Activated CD4-positive, alpha-beta T cell treated with anti-CD3 and anti-CD28 coated beads, Interleukin-10, Interleukin-2, amounts not matched to agents 100 ng/mL and 50 ng/mL, durations not matched to agents 16 hours and 8 hours (primary cell): ENCODE measurements around the gene PARVA.

Experiments used
- DNase-seq: peaks from one replicate; pipeline ENCODE4 v3.0.0-alpha.2; 2020

Gene PARVA

DNA sequence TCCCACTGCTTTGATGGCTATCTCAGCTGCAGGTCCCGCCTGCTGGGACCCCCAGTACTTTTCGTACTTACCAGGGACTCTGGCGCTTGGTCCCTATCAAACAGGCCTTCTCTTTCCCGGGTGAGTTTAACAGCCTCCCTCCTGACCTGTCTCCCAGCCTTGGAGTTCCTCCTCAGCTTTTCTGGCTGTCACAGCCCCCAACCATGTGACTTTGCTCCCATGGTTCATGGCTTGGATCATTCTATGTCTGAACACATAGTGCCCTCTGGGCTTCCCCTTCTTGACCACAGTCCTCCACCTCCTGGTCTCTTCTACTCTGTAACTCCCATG is 56.9 kb downstream of the PARVA start:
- DNase-seq = no peak

DNA sequence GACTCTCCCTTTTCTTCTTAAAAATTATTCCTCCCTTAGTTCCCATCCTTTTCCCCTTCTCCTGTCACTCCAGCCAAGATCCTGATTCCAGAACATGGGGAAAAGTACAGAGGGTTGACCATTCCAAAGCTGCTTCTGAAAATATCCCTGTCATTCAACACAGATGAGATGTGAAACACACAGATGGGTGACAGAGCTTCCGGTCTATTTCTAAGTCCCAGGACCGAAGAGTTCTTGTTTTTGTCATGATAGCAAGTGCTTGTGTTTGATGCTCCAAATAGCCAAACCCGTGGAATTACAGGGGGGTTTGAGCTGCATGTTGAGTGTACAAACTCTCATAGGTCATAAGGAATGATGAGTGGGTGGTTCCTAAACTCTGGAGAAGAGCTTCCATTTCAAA is 57.9 kb downstream of the PARVA start:
- DNase-seq = no peak

DNA sequence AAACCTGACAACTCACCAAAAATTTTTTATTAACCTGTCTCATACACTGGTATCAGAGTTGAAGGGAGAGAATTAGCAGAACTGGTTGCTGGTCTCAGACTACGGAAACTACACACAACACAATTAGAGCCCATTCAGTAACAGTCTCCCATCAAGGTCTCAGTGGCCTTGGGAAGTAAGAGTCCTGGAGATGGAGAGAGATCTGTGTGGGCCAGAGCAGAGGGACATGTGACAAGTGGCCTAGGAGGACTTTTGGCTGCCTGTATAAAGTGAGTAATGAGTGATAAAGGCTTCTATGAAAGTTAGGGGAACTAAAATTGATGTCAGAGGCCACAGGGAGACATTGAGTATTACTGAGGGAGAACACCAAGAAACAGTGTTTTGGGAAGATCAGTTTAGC is 58.9 kb downstream of the PARVA start:
- no peak for DNase-seq

DNA sequence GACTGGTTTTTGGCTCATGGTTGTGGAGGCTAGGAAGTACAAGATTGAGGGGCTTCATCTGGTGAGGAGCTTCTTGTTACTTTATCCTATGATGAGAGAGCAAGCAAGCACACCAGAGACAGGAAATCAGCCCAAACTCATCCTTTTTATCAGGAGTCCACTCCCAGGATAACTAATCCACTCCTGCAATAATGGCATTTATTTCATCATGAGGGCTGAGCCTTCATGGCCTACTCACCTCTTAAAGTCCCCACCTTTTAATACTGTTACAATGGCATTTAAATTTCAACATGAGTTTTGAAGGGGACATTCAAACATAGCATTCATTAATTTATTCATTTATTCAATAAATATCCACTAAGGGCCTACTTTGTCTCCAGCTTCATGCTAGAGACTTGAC is 60.9 kb downstream of the PARVA start:
- DNase-seq = no peak

DNA sequence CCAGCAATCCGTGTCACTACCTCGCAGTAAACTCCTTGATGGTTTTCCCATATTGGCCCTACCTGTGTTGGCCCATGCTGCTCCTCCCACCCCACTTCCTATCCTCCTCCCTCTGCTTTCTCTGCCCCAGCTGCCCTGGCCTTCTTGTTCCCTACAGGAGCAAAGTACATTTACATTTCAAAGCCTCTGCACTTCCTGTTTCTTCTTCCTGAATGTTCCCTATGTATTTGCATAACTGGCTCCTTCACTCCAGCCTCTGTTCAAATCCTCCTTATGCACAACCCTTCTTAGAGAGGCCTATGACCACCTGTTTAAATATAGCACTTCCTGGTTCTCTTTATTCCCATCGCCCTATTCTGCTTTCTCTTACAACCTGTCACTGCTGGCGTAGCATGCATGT is 62.2 kb downstream of the PARVA start:
- no peak for DNase-seq

DNA sequence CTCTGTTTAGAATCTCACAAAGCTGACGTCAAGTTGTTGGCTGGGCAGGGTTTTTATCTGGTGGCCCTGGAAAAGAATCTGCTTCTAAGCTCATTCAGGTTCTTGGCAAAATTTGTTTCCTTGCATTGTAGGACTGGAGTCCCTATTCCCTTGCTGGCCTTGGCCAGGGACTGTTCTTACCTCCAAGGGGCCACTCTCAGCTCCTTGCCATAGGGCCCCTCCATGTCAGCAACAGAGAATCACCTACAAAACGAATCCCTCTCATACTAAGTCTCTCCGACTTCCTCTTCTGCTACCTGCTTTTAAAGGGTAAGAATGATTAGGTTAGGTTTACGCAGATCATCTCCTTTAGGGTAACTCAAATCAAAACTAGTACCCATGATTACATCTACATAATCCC is 63.2 kb downstream of the PARVA start:
- DNase-seq = no peak

DNA sequence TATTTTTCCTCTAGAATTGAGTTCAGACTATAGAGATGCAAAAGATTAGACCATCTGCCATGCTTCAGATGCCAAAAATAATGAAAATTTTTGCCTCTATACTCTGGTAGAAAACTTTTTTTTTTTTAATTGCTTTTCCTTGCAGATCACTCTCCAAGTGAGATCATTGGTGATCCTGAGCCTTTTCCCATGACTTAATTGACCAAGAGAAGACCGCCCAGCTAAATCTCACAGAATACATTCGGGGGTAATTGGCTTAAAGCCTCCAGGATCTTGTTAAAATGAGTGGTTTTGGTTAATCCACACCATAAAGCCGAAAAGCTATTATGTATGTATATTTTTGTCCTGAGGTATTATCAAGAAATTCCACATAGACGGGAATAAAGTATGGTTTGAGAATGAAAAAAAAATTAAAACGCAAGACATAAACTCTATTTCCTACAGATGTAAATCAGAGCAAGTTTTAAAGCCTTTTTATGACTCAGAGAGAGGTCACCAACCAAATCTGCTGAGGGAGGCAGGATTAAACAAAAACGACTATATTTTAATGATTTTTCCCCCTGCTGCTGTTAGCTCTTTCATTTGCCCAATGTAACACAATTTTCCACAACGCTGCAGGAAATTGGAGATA is 64.0 kb downstream of the PARVA start:
- DNase-seq = no peak

DNA sequence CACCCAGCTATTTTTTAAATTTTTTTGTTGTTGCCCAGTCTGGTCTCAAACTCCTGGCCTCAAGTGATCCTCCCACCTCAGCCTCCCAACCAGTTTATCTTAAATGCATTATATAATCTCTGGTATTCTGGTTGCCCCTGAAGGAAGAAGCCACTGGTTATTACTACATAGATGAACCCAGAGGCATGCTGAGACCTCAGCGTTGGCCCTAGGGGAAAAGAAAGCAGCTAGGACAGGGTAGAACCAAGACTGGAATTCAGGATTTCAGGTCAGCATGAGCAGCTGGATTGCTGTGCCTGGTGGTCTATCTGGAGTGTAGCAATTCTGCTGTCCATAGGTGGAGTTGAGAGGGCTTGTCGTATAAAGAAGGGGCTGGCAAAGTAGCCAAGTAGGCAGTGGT is 67.2 kb downstream of the PARVA start:
- DNase-seq = no peak

DNA sequence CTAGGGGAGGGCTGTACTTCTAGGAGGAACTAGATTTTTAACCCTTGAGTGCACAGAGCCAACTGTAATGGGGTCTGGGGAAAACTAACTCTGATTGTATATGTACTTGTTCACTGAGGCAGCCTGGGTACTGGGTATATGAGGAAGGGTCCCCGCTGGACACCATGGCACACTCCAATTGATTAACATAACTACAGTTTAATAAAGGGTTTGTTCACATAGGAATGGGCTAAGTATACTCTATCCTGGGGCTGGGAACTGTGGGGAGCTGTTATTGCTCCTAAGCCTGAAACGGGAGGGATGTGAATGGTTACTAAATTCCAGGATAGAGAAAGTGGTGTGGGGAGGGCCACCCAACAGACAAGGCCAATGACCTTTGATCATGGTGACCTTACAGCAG is 67.6 kb downstream of the PARVA start:
- no peak for DNase-seq

DNA sequence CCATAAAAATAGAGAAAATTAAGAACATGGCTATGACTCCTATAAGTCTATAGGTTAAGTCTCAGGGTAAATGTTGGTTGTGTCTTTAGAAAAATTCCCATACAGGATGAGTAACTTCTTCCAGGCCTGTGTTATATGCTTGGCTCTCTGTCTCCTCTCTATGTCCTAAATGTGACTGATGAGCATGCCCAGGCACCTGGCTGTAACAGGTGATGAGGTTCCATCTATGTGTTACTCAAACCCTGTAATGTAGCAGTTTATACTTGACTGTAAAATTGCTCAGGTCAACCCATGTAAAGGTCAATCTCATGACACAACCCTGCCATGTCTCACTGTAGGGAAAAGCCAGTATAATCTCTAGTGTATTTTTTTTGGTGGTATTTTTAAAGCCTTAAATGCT is 69.5 kb downstream of the PARVA start:
- no peak for DNase-seq

DNA sequence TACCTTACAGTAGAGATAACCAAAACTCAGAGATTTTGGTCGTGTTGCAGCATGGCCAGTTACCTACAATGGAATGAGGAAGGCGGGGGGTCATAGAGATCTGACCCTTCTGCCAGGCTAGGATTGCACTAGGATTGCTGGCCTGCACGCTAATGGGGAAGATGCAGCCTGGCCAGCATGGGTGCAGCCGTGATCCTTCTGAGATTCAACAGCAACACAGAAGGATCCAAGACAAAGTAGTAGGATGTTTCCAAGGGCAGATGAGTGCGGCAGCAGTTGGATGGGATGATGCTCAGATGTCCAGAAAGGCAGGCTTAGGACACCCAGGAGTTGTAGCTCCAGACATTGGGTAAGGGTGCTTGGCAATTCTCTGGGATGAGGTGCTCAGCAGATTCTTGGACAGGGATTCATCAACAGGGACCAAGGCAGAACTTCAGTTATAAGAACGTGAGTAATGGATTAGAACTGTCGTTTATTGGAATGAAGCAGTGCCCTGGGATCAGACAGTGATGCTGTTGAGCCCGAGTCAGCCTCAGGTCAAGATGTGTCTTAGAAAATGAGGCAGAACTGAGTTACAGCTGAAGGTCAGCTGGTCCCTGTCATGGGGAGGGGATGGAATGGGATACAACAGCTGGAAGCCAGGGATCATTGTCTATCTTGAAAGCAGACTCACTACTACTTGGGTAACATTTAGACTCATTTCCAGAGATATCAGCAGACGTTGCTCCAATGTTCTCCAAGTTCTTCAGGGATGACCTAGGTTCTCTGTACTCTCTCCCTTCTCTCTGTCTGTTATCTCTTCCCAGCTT is 71.0 kb downstream of the PARVA start:
- DNase-seq = no peak

DNA sequence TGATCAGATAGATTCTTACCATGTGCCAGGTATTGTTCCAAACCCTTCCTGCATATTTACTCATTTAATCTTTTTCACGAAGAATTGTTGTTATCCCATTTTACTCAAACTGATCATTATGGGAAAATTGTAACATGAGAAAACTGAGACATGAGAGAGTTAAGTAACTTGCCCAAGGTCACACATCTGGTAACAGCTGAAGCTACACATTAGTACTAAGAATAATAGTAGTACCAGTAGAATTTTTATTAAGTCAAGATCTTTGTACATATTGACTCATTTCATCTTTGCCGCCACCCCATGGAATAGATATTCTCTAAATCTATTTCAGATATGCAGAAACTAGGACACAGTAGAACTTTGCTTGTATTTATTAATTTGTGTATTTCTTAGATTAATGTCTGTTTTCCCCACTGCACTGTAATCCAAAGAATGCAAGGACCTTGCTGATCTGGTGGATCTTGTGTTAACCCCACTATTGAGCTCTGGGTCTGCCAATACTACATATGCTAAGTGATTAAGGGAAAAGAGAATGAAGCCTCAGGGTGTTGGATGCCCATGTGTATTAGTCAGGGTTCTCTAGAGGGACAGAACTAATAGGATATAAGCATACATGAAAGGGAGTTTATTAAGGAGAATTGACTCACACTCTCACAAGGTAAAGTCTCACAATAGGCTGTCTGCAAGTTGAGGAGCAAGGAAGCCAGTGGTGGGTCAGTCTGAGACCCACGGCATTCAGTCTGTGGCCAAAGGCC is 72.8 kb downstream of the PARVA start:
- DNase-seq = no peak

DNA sequence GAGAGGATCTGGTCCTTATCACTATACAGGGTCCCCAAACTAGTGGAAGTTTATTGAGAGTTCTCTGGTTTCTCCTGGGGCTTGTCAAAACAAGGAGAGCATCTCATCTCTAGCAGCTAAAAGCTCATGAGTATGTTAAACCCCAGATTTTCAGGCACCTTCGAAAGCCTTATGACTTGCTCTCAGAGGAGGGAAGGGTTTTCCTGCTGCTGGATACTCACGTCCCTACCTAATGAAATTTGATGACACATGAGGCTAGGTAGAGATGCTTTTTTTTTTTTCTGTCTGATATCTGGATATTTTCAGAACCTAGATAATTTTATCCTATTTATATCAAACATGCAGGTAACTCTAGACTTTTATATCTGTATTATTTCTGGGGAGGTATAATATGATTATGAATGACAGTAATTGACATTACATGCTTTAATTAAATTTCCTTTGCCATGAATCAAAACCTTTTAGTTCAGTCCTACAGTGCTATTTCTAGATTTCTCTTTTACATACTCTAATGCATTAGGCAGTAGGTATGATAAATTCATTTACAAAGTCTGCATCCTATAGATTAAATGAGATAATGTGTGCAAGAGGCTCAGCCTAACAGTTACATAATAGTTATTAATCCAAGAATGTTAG is 73.9 kb downstream of the PARVA start:
- no peak for DNase-seq

DNA sequence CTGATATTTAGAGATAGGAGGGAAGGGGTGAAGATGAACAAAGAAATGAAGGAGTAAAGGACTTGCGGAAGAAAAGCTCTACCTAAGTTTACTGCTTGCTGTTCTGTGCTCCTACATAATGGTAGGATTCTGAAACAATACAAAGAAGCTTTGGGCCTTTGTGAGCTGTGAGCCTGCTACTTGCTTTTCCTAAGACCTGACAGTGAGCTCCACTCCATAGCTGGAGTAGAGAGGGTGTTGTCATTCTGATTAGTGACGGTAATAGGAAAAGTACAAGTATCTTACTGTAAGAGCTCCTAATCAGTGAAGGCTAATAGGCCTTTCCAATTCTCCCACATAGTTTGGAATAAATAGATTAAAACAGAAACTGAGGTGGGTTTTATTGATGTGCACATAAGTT is 75.9 kb downstream of the PARVA start:
- DNase-seq = no peak

DNA sequence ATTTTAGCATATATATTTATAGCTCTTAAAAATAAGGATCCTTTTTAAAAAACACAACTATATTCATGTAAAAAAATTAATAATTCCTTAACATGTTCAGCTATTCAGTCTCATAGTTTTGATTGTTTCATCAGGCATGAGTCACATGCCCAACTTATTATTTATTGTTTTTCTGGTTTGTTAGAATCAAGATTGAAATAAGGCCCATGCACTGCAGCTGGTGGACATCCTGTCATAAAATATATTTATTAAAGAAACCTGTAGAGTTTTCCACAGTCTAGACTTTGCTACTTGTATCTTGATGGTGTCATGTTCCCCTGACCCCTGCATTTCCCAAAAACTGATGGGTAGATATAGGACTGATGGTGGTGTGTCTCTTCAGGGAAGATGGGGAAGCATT is 77.4 kb downstream of the PARVA start:
- no peak for DNase-seq

DNA sequence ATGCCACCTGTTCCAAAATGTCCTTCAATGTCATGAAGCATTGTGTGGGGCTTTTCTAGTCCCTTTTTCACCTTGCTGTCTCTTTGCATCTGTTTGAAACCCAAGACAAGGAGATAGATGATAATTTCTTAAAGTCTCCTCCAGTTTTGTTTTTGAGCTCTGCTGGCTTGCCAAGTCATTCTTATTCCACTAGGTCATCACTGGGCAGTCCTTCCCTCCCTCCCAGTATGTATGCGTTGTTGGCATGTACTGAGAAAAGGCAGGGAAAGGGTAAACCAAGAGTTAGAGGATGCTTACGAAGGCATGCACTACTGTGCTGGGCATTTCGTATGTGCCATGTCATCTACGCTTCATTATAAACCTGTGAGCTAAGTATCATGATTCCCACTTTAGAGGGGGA is 78.6 kb downstream of the PARVA start:
- DNase-seq = no peak

DNA sequence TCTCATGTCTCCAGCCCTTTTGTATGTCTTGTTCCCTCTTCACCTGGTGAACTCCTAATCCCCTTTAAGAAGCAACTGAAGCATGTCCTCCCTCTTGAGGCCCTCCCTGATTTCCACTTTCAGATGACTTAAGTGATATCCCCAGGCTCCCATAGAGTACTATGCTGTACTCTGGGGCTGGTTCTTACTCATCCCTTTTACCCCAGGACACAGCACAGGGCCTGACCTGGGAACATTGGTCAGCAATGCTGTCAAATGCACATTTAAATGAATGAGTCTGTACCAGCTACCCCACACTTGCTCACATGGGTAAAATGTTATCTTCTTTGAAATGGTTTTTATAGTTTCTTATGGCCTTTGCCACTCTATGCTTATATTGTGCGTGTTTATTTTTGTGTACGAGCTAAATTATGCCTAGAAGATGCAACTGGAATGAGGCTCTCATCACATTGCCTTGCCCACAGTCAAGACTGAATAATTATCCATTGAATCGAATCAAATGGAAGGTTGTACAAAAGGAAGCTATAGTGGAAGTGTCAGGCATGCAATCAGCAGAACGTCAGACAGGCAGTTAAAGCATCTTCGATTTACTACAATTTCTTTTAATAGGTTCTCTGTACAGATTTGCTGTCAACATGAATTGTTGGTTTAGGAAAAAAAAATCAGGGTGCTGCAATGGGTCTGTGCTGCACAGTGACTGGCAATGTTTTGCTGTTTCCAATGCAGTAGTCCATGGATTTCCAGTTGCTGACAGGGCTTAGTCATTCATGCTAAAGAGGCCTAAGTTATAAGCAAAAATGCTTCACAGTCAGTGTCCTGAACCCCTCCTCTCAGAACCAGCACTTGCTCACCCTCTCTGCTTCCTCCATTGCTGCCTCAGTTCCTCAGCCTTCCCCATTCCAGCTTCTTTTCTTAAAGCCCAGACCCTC is 79.5 kb downstream of the PARVA start:
- no peak for DNase-seq

DNA sequence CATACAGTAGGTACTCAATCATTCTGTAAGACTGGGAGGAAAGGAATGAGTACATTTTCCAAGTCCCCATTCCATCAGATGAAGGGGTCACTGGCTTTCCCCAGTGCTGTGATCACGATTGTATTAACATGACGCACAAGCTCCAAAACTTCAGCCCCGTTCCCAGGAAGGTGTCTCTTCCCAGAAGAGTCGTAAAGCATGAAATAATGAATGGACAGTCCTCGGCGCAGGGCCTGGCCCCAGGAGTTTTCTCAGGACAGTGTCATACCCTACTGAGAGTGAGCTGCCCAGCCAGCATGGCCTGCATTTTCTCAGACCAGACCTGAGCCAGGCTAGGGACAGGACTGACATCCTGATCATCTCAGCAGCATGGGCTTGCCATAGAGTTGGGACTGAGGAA is 80.7 kb downstream of the PARVA start:
- no peak for DNase-seq

DNA sequence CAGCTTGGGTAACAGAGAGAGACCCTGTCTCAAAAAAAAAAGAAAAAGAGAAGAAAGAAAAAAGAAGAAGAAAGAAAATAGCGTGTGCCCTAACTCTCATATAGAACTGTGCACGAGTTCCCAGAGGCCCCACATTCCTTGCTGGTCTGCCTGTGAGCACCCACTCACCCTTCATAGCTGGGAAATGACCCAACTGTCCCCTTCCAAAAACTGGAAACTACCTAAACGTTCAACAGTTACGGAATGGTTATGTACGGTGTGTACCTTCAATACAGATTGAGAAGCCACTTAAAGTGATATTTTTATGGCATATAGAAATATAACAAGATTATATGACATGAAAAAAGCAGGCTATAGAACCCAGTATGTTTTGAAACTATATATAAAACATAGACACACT is 82.0 kb downstream of the PARVA start:
- DNase-seq = no peak

DNA sequence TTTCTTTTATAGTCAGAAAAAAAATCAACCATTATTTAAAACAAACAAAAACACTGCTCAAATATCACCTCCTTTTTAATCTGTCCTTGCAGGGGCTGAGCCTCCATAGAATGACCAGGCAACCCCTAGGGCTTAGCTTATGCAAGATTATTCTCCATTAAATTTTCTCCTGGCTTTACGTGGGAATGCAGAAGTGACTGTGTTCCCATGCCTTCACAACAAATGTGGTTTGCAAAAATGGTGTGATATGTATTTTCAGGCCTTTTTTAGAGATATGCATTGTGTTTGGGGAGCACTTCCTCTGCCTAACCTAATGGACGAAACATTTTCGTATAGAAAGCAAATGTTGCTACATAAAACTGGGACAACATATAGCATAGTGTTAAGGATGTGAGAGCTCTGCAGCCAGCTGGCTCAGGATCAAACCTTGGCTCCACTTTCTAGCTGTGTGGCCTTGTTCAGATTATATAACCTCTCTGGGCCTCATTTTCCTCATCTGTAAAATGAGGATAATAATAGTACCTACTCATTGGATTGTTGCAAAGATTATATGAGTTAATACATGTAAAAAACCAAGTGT is 82.6 kb downstream of the PARVA start:
- no peak for DNase-seq

DNA sequence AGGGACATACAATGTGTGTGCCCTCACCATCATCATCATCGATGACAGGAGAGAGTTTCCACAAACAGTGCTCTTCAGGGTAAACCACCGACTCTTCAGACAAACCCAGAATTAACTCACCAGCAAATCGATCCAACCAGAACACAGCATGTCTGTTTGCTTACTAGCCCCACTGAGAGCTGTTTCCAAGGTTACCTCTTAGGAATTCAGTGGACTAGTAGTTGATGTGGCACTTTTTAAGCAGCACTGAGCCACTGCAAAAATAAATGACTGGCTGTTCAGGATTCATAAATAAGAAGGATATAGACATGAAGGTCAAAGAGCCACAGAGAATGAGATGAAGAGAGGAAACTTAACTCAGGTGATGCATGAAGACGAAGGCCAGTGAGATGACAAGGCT is 83.1 kb downstream of the PARVA start:
- DNase-seq = no peak

DNA sequence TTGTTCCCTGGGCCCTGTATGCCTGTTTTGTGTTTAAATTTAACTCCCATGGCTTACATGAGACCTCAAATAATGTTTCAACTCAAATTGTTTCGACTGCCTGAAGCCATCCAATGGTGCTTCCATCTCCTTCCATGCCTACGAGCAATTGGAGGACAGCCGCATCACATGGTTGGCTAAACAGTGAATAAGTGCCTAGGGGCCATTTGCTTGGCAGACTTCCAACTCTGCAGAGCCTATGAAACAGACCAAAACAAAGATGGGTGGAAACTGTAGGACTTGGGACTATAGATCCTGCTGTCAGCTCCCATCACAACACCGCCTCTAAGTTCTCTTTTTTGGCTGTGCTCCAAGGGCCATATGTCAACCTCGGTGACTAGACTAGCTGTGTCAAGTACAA is 84.1 kb downstream of the PARVA start:
- DNase-seq = no peak
